ENCODE data around the gene TMEM167B. TPM values are rescaled to one million over a fixed set of nuclear protein-coding genes. Genes with fewer than 3 reads are reported as not detected.
"Not testable (repeated sequence)": the region's sequence is repeated elsewhere in the genome, so short reads cannot be mapped to it uniquely, and the experiment has no call there.

The TMEM167B gene
- total and polyA plus RNA-seq, 9 donors: 18.2 to 58.0 (median 41.9) TPM

GRCh38 chr1:109138358-109138757 is 47.8 kb downstream of the TMEM167B start:
- H3K27ac ChIP-seq: no peak overlapping the region
- TF ChIP-seq EP300 (IDR thresholded peaks at IDR 0.05): no peak
- no peak for TF ChIP-seq POLR2A (IDR thresholded peaks at IDR 0.05)
- no peak for TF ChIP-seq CTCF (IDR thresholded peaks at IDR 0.05)
- H3K36me3 ChIP-seq: no peaks in the 10 kb centered on the region
- 80 to 96% (median 89%) methylated on average over 3 of the region's 3 CpGs for WGBS, 3 donors
- intact Hi-C loops (cut with DNase I): no loop called here
- H3K4me1 ChIP-seq (ENCODE audit: insufficient read depth): no peaks in the 10 kb centered on the region
- no peaks in the 10 kb centered on the region for H3K27me3 ChIP-seq
- no peaks in the 10 kb centered on the region for H3K9me3 ChIP-seq
- no peak for DNase-seq
- no peak overlapping the region for H3K4me3 ChIP-seq

- no peak overlapping the region for H3K4me3 ChIP-seq
- TF ChIP-seq EP300 (IDR thresholded peaks at IDR 0.05) (no peak), CTCF (IDR thresholded peaks at IDR 0.05) (no peak), POLR2A (IDR thresholded peaks at IDR 0.05) (no peak)
- H3K4me1 ChIP-seq (ENCODE audit: insufficient read depth): no peaks in the 10 kb centered on the region
- DNase-seq: no peak
- H3K36me3 ChIP-seq: no peaks in the 10 kb centered on the region
- no peaks in the 10 kb centered on the region for H3K27me3 ChIP-seq
- H3K27ac ChIP-seq: no peak overlapping the region
- intact Hi-C loops (cut with DNase I): no loop called here
- H3K9me3 ChIP-seq: no peaks in the 10 kb centered on the region
- 65 to 76% (median 68%) methylated on average over 3 of the region's 3 CpGs for WGBS, 3 donors
Measured at GRCh38 chr1:109140392-109140791, 49.8 kb downstream of the TMEM167B start.

GRCh38 chr1:109142260-109142659 is 51.7 kb downstream of the TMEM167B start:
- Histone ChIP-seq H3K36me3 (no peaks in the 10 kb centered on the region), H3K9me3 (no peaks in the 10 kb centered on the region), H3K27me3 (no peaks in the 10 kb centered on the region), H3K27ac (no peak overlapping the region), H3K4me1 (ENCODE audit: insufficient read depth) (no peaks in the 10 kb centered on the region), H3K4me3 (no peak overlapping the region)
- intact Hi-C loops (cut with DNase I): no loop called here
- TF ChIP-seq CTCF (IDR thresholded peaks at IDR 0.05) (no peak), POLR2A (IDR thresholded peaks at IDR 0.05) (no peak), EP300 (IDR thresholded peaks at IDR 0.05) (no peak)
- DNase-seq: no peak
- WGBS, 3 donors: 69 to 83% (median 81%) methylated on average over 5 of the region's 5 CpGs

- H3K4me1 ChIP-seq (ENCODE audit: insufficient read depth); H3K27ac ChIP-seq; DNase-seq; H3K4me3 ChIP-seq; H3K9me3 ChIP-seq; intact Hi-C loops (cut with DNase I); H3K27me3 ChIP-seq; H3K36me3 ChIP-seq: not testable (repeated sequence)
- WGBS, 3 donors: 93 to 95% (median 95%) methylated on average over 6 of the region's 6 CpGs
Measured at GRCh38 chr1:109142725-109143124, 52.2 kb downstream of the TMEM167B start.

Small RNA genes within 50 kb of the gene (small RNA-seq; reads per million reads assigned to genes)
- not detected for gene AL356488.2

Other genes with a start within 250 kb of the TMEM167B start
- not detected for gene AKNAD1, start 233.7 kb upstream of the TMEM167B start, total RNA-seq
- gene AKNAD1, start 233.7 kb upstream of the TMEM167B start, polyA plus RNA-seq: under 1 TPM; 0.08 to 0.20 TPM
- 1 to 10 TPM in 4 of 7 donors, under 1 TPM in 3; 0.45 to 2.8 (median 2.0) TPM for gene GPSM2, start 213.8 kb upstream of the TMEM167B start, total RNA-seq
- 1 to 10 TPM; 1.0 to 3.0 TPM for gene GPSM2, start 213.8 kb upstream of the TMEM167B start, polyA plus RNA-seq
- 10 to 100 TPM; 19.2 to 38.4 (median 34.6) TPM for gene CLCC1, start 127.3 kb upstream of the TMEM167B start, total RNA-seq
- 10 to 100 TPM; 14.4 to 26.5 TPM for gene CLCC1, start 127.3 kb upstream of the TMEM167B start, polyA plus RNA-seq
- 10 to 100 TPM; 11.6 to 21.3 (median 13.7) TPM for gene WDR47, start 48.7 kb upstream of the TMEM167B start, total RNA-seq
- 10 to 100 TPM in 1 of 2 donors, 1 to 10 TPM in 1; 7.3 to 11.5 TPM for gene WDR47, start 48.7 kb upstream of the TMEM167B start, polyA plus RNA-seq
- 10 to 100 TPM in 6 of 7 donors, 1 to 10 TPM in 1; 6.6 to 23.4 (median 19.5) TPM for gene TAF13, start 14.8 kb upstream of the TMEM167B start, total RNA-seq
- gene TAF13, start 14.8 kb upstream of the TMEM167B start, polyA plus RNA-seq: 10 to 100 TPM; 10.2 to 29.2 TPM
- gene ELAPOR1, start 23.4 kb downstream of the TMEM167B start, total RNA-seq: 10 to 100 TPM in 1 of 7 donors, 1 to 10 TPM in 4, under 1 TPM in 1, not detected in 1; 0.40 to 69.6 (median 3.9) TPM
- gene ELAPOR1, start 23.4 kb downstream of the TMEM167B start, polyA plus RNA-seq: under 1 TPM; 0.15 to 0.93 TPM
- gene SARS1, start 123.2 kb downstream of the TMEM167B start, total RNA-seq: 100 to 1,000 TPM in 6 of 7 donors, 10 to 100 TPM in 1; 83.7 to 317 (median 119) TPM
- gene SARS1, start 123.2 kb downstream of the TMEM167B start, polyA plus RNA-seq: 100 to 1,000 TPM in 1 of 2 donors, 10 to 100 TPM in 1; 97.5 to 206 TPM
- gene CELSR2, start 158.8 kb downstream of the TMEM167B start, total RNA-seq: 10 to 100 TPM in 2 of 7 donors, 1 to 10 TPM in 5; 2.2 to 17.1 (median 6.6) TPM
- gene CELSR2, start 158.8 kb downstream of the TMEM167B start, polyA plus RNA-seq: 1 to 10 TPM in 1 of 2 donors, under 1 TPM in 1; 0.90 to 1.3 TPM
- gene PSRC1, start 192.4 kb downstream of the TMEM167B start, total RNA-seq: 1 to 10 TPM; 1.0 to 8.1 (median 4.5) TPM
- gene PSRC1, start 192.4 kb downstream of the TMEM167B start, polyA plus RNA-seq: 1 to 10 TPM; 5.3 to 5.9 TPM
- under 1 TPM in 1 of 7 donors, not detected in 6; 0.38 TPM for gene MYBPHL, start 216.2 kb downstream of the TMEM167B start, total RNA-seq
- gene MYBPHL, start 216.2 kb downstream of the TMEM167B start, polyA plus RNA-seq: not detected